Naive thymus-derived CD4-positive, alpha-beta T cell (primary cell): ENCODE measurements around the gene NFATC2IP. TPM values are rescaled to one million over a fixed set of nuclear protein-coding genes. Genes with fewer than 3 reads are reported as not detected.
A peak's percentile ranks its signal among the peaks of the same experiment; 100 is the strongest.

Experiments
- ATAC-seq: fragments of 150-1000 bp; cut with Tn5 transposase; 2 replicates; pipeline ENCODE4 v1.10.0; 2021; ENCODE audit warnings: mild to moderate bottlenecking, moderate library complexity
- CTCF ChIA-PET: fragments of 350-600 bp; sonication (Branson Sonifier 250); formaldehyde crosslinking; loops from one replicate; lab custom pipeline; 2021; ENCODE audit warnings: antibody characterized with exemption; lab: Charles Lee
- POLR2A ChIA-PET: fragments of 350-600 bp; sonication (Branson Sonifier 250); formaldehyde crosslinking; loops from one replicate; lab custom pipeline; 2021; ENCODE audit warnings: antibody characterized with exemption, inconsistent platforms; lab: Charles Lee
- DNase-seq, 9 donors: peaks; one replicate each; pipeline versions ENCODE4 v3.0.0 to v3.0.0-alpha.2; 2020 to 2022; ENCODE audit warnings: mixed read lengths in 1 of 9
- H3K27ac ChIP-seq: one replicate; pipeline ENCODE4 v1.7.0; 2013; ENCODE audit warnings: mild to moderate bottlenecking, low read depth, low read length, moderate library complexity
- H3K27me3 ChIP-seq, 2 donors: one replicate each; pipeline ENCODE4 v1.7.0; 2013; ENCODE audit warnings: low read length in 2 of 2, mild to moderate bottlenecking in 2 of 2, moderate library complexity in 2 of 2; ENCODE audit not compliant: control insufficient read depth in 2 of 2, insufficient read depth in 2 of 2
- H3K36me3 ChIP-seq, 3 experiments: 1 replicate in 2 of 3; 2 replicates in 1 of 3; pipeline ENCODE4 v1.7.0; 2013; ENCODE audit warnings: low read length in 3 of 3, mild to moderate bottlenecking in 3 of 3, moderate library complexity in 1 of 3; ENCODE audit not compliant: insufficient read depth in 3 of 3, control insufficient read depth in 2 of 3
- H3K4me1 ChIP-seq, 2 donors: one replicate each; pipeline ENCODE4 v1.7.0; 2013; ENCODE audit warnings: low read length in 2 of 2, mild to moderate bottlenecking in 2 of 2, moderate library complexity in 1 of 2; ENCODE audit not compliant: control insufficient read depth in 2 of 2, insufficient read depth in 2 of 2
- H3K4me3 ChIP-seq: 2 replicates; pipeline ENCODE4 v1.7.0; 2013; ENCODE audit warnings: mild to moderate bottlenecking, low read length
- H3K9me3 ChIP-seq, 3 experiments: 1 replicate in 2 of 3; 2 replicates in 1 of 3; pipeline ENCODE4 v1.7.0; 2013; ENCODE audit warnings: low read length in 3 of 3; ENCODE audit not compliant: control insufficient read depth in 2 of 3
- H3K27ac Mint-ChIP-seq, 9 donors: one replicate each; pipeline ENCODE4 v1.8.0; 2020 to 2022; ENCODE audit warnings: mixed read lengths in 9 of 9, mild to moderate bottlenecking in 8 of 9, moderate library complexity in 5 of 9, inconsistent platforms in 2 of 9
- H3K27me3 Mint-ChIP-seq, 5 donors: one replicate each; pipeline ENCODE4 v1.8.0; 2021 to 2022; ENCODE audit warnings: mixed read lengths in 5 of 5, mild to moderate bottlenecking in 1 of 5
- H3K36me3 Mint-ChIP-seq, 5 donors: one replicate each; pipeline ENCODE4 v1.8.0; 2020 to 2022; ENCODE audit warnings: mixed read lengths in 5 of 5, mild to moderate bottlenecking in 3 of 5, inconsistent platforms in 1 of 5
- H3K4me1 Mint-ChIP-seq, 7 donors: one replicate each; pipeline ENCODE4 v1.8.0; 2020 to 2022; ENCODE audit warnings: mixed read lengths in 7 of 7, mild to moderate bottlenecking in 3 of 7, inconsistent platforms in 1 of 7
- H3K4me3 Mint-ChIP-seq, 10 donors: one replicate each; pipeline ENCODE4 v1.8.0; 2020 to 2022; ENCODE audit warnings: mild to moderate bottlenecking in 10 of 10, mixed read lengths in 10 of 10, moderate library complexity in 6 of 10, inconsistent platforms in 2 of 10
- H3K9me3 Mint-ChIP-seq, 11 donors: one replicate each; pipeline ENCODE4 v1.8.0; 2020 to 2022; ENCODE audit warnings: mixed read lengths in 11 of 11, mild to moderate bottlenecking in 4 of 11, inconsistent platforms in 1 of 11, moderate library complexity in 1 of 11
- intact Hi-C, 2 donors: fragments of 100-400 bp; cut with micrococcal nuclease; formaldehyde crosslinking; loops; one replicate each; pipeline ENCODE4 v1.15.1; 2023
- polyA plus RNA-seq, 2 donors: library from polyadenylated mRNA; unstranded; fragments of 300-500 nt; fragmentation: Illumina TruSeq; gene quantifications; one replicate each; pipeline ENCODE4 v1.2.3, GENCODE V29; 2021
- total RNA-seq, 6 experiments: library from RNA in 5 of 6; stranded (reverse) in 5 of 6; gene quantifications; 1 replicate in 5 of 6; 2 replicates in 1 of 6; pipeline ENCODE4 v1.2.3 and lab custom pipeline; 2021 to 2026

Gene NFATC2IP
- total and polyA plus RNA-seq, 7 experiments from 2014 or later = 26.0 to 117 (median 77.8) TPM

DNA sequence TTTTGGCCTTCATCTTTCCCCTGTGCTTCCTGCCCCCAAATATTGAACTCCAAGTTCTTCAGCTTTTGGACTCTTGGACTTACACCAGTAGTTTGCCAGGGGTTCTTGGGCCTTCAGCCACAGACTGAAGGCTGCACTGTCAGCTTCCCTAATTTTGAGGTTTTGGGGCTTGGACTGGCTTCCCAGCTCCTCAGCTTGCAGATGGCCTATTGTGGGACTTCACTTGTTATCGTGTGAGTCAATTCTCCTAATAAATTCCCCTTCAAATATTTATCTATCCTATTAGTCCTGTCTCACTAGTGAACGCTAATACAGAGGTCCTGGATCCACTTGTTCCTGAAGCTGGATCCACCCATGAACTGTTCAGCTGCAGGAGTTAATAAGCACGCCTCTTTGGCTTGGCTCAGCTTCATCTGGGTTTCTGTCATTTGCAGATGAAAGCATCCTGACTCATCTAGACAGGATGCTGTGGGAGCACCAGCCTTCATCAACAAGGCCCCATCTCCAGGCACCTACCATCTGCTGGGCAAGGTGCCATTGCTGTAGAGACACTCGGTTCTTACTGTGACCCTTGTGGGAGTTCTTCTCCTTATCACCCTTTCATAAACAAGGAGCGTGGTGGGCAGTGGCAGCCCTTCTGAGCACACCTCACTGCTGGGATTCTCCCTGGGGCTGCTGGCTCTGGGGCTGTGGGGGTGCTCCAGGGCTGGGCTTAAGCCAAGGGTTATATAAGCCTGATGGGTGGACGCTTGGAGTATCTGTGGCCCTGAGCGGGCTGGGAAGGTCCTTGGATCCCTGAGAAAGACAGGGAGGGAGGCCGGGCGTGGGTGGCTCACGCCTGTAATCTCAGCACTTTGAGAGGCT is 57.2 kb downstream of the NFATC2IP start:
- peaks cover 0 to 4% (median 0%) of the 10 kb centered on the region in 5 donors for H3K36me3 Mint-ChIP-seq
- DNase-seq = peak in 8 of 9 donors; percentile 54 to 77 (median 68)
- intact Hi-C loops = loop anchor here (1.0 to 2.0 kb wide), 2 partner anchors 21 to 23 kb away; partner anchors contain the start of gene LAT (in 1 of the 2)
- Histone ChIP-seq H3K4me1 (peaks cover 38 to 52% of the 10 kb centered on the region in 2 donors), H3K27ac (peak overlapping the region; percentile 74), H3K9me3 (no peaks in the 10 kb centered on the region), H3K36me3 (no peaks in the 10 kb centered on the region), H3K4me3 (no peak overlapping the region), H3K27me3 (no peaks in the 10 kb centered on the region)
- peak overlapping the region; percentile 64 to 88 (median 83) for H3K4me3 Mint-ChIP-seq
- H3K27me3 Mint-ChIP-seq = no peaks in the 10 kb centered on the region
- peak overlapping the region; percentile 92 to 99 (median 96) for H3K27ac Mint-ChIP-seq
- ChIA-PET CTCF (interaction anchor here (0.7 to 1.9 kb wide), 7 partner anchors 13 to 61 kb away, joined by 3 to 6 read pairs (median 4); no protein-coding TSS in a partner anchor), POLR2A (interaction anchor here (0.5 to 9.3 kb wide), 12 partner anchors 8 to 1512 kb away, joined by 3 to 194 read pairs (median 4); partner anchors contain the start of gene LAT)
- ATAC-seq = peak; percentile 80
- peaks cover 0 to 5% (median 0%) of the 10 kb centered on the region in 11 donors for H3K9me3 Mint-ChIP-seq
- peaks cover 33 to 73% (median 52%) of the 10 kb centered on the region in 7 donors for H3K4me1 Mint-ChIP-seq

- no peaks in the 10 kb centered on the region for H3K36me3 ChIP-seq
- Mint-ChIP-seq H3K27ac (peak overlapping the region; percentile 93 to 99 (median 97)), H3K36me3 (peaks cover 0 to 4% (median 0%) of the 10 kb centered on the region in 5 donors), H3K4me3 (peak overlapping the region; percentile 70 to 88 (median 83)), H3K27me3 (no peaks in the 10 kb centered on the region), H3K4me1 (peaks cover 41 to 86% (median 59%) of the 10 kb centered on the region in 7 donors), H3K9me3 (peaks cover 0 to 5% (median 0%) of the 10 kb centered on the region in 11 donors)
- ATAC-seq (peak; percentile 2), DNase-seq (peak in 2 of 9 donors; percentile 22 to 46)
- peak overlapping the region; percentile 29 for H3K4me3 ChIP-seq
- peak overlapping the region; percentile 74 for H3K27ac ChIP-seq
- intact Hi-C loops = loop anchor here (1.0 to 2.0 kb wide), 2 partner anchors 12 to 24 kb away; partner anchors contain the start of gene LAT (in 1 of the 2)
- H3K9me3 ChIP-seq = no peaks in the 10 kb centered on the region
- ChIA-PET POLR2A (interaction anchor here (0.8 to 9.3 kb wide), 6 partner anchors 8 to 23 kb away, joined by 3 to 194 read pairs (median 8); partner anchors contain the start of gene LAT), CTCF (interaction anchor here (0.8 to 1.9 kb wide), 4 partner anchors 15 to 35 kb away, joined by 3 to 6 read pairs (median 4); no protein-coding TSS in a partner anchor)
- H3K4me1 ChIP-seq = peaks cover 38 to 65% of the 10 kb centered on the region in 2 donors
- H3K27me3 ChIP-seq = no peaks in the 10 kb centered on the region
Observed at GRCh38 chr16:29009050-29009837, 58.5 kb downstream of the NFATC2IP start.

GRCh38 chr16:29009838-29010166 is 59.1 kb downstream of the NFATC2IP start:
- Histone ChIP-seq H3K9me3 (no peaks in the 10 kb centered on the region), H3K36me3 (no peaks in the 10 kb centered on the region), H3K4me1 (peaks cover 38 to 67% of the 10 kb centered on the region in 2 donors), H3K27ac (peak overlapping the region; percentile 74), H3K4me3 (no peak overlapping the region), H3K27me3 (no peaks in the 10 kb centered on the region)
- Mint-ChIP-seq H3K9me3 (peaks cover 0 to 5% (median 0%) of the 10 kb centered on the region in 11 donors), H3K27ac (peak overlapping the region; percentile 93 to 99 (median 97)), H3K36me3 (peaks cover 0 to 5% (median 0%) of the 10 kb centered on the region in 5 donors), H3K4me3 (peak overlapping the region in 8 of 10 donors; percentile 10 to 88 (median 75)), H3K27me3 (no peaks in the 10 kb centered on the region), H3K4me1 (peaks cover 44 to 88% (median 62%) of the 10 kb centered on the region in 7 donors)
- ChIA-PET CTCF (interaction anchor here (0.8 to 2.3 kb wide), 4 partner anchors 11 to 36 kb away, joined by 3 to 9 read pairs (median 4); no protein-coding TSS in a partner anchor), POLR2A (interaction anchor here (1.0 to 9.3 kb wide), 6 partner anchors 8 to 85 kb away, joined by 3 to 194 read pairs (median 6); partner anchors contain the start of genes LAT, RABEP2 and SPNS1)
- DNase-seq (no peak), ATAC-seq (no peak)
- intact Hi-C loops = loop anchor here (1.0 to 2.0 kb wide), 2 partner anchors 11 to 25 kb away; partner anchors contain the start of gene LAT (in 1 of the 2)

DNA sequence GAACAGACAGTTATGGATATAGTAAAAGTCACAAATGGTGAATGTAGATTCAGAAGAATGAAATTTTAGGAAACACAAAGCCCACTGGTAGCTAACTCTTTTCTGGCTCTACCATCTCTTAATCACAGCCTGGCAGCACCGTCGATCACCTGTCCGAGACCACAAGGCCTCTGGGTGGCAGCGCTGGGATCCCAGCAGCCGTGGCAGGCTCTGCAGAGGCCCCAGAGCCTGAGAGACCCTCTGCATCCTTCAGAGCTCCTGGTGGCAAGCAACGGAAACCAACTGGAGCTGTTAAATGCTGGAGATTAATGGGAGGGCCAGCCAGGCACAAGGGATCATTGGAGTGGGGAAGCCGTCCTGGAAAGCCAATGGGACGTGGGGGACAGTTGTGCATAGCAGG is 60.4 kb downstream of the NFATC2IP start:
- peaks cover 0 to 5% (median 0%) of the 10 kb centered on the region in 11 donors for H3K9me3 Mint-ChIP-seq
- peak overlapping the region; percentile 71 for H3K27ac ChIP-seq
- DNase-seq (no peak), ATAC-seq (no peak)
- ChIA-PET CTCF (interaction anchor here (1.4 to 2.3 kb wide), 2 partner anchors 10 to 37 kb away, joined by 3 to 9 read pairs; no protein-coding TSS in a partner anchor), POLR2A (interaction anchor here (0.6 to 9.3 kb wide), 10 partner anchors 11 to 86 kb away, joined by 3 to 194 read pairs (median 3); partner anchors contain the start of genes LAT, RABEP2 and SPNS1)
- peaks cover 0 to 5% (median 0%) of the 10 kb centered on the region in 5 donors for H3K36me3 Mint-ChIP-seq
- H3K4me1 Mint-ChIP-seq = peaks cover 44 to 86% (median 57%) of the 10 kb centered on the region in 7 donors
- no peak overlapping the region for H3K4me3 ChIP-seq
- peaks cover 38 to 67% of the 10 kb centered on the region in 2 donors for H3K4me1 ChIP-seq
- peak overlapping the region in 2 of 10 donors; percentile 6 to 17 for H3K4me3 Mint-ChIP-seq
- no peaks in the 10 kb centered on the region for H3K27me3 Mint-ChIP-seq
- H3K27me3 ChIP-seq = no peaks in the 10 kb centered on the region
- intact Hi-C loops = no loop called here
- H3K36me3 ChIP-seq = no peaks in the 10 kb centered on the region
- H3K27ac Mint-ChIP-seq = peak overlapping the region; percentile 28 to 99 (median 95)
- H3K9me3 ChIP-seq = no peaks in the 10 kb centered on the region

DNA sequence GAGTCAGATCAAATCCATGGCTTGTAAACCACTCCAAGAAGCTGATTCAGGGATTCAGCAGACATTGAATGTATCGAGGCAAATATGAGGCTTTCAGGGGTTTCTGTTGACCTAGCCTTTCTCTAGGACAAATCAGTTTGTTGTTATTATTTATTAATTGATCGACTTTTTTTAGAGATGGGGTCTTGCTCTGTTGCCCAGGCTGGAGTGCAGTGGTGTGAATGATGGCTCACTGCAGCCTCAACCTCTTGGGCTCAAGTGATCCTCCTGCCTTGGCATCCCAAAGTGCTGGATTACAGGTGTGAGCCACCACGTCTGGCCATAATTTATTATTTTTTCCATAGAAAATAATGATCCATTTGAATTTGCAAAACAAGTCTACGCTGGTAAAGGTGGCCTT is 61.1 kb downstream of the NFATC2IP start:
- Mint-ChIP-seq H3K4me1 (peaks cover 44 to 86% (median 58%) of the 10 kb centered on the region in 7 donors), H3K9me3 (peaks cover 0 to 5% (median 0%) of the 10 kb centered on the region in 11 donors), H3K27me3 (no peaks in the 10 kb centered on the region), H3K36me3 (peaks cover 0 to 5% (median 0%) of the 10 kb centered on the region in 5 donors), H3K4me3 (peak overlapping the region in 6 of 10 donors; percentile 62 to 75 (median 62)), H3K27ac (peak overlapping the region; percentile 89 to 99 (median 97))
- no peak for ATAC-seq
- no peaks in the 10 kb centered on the region for H3K9me3 ChIP-seq
- H3K27me3 ChIP-seq = no peaks in the 10 kb centered on the region
- no peaks in the 10 kb centered on the region for H3K36me3 ChIP-seq
- H3K4me3 ChIP-seq = no peak overlapping the region
- ChIA-PET POLR2A (interaction anchor here (1.1 to 9.3 kb wide), 7 partner anchors 10 to 38 kb away, joined by 3 to 194 read pairs (median 7); partner anchors contain the start of genes LAT and SPNS1), CTCF (interaction anchor here (2.3 kb wide), 1 partner anchor 9 kb away, joined by 9 read pairs; no protein-coding TSS in a partner anchor)
- peaks cover 38 to 67% of the 10 kb centered on the region in 2 donors for H3K4me1 ChIP-seq
- peak overlapping the region; percentile 71 for H3K27ac ChIP-seq
- DNase-seq = no peak
- intact Hi-C loops = loop anchor here in 1 of 2 donors (2.0 kb wide), 1 partner anchor 27 kb away; the partner anchor contains the start of gene LAT
